Keratinocyte (primary cell): ENCODE measurements around the gene PDZD2. TPM values are rescaled to one million over a fixed set of nuclear protein-coding genes. Genes with fewer than 3 reads are reported as not detected.

Experiments used
- DNase-seq: peaks from one replicate; pipeline ENCODE4 v3.0.0-alpha.2; 2011; ENCODE audit warnings: low read depth, missing footprints, low spot score
- FAIRE-seq: peaks from 2 replicates; lab custom pipeline; 2011; peaks lifted over from hg19 to GRCh38; lab: Jason Lieb, UNC
- H2AFZ ChIP-seq: 2 replicates; pipeline ENCODE4 v1.6.0; 2012; ENCODE audit warnings: low read length, control low read depth, inconsistent platforms; ENCODE audit not compliant: control insufficient read depth
- H3K27ac ChIP-seq: 2 replicates; pipeline ENCODE4 v1.5.1; 2011; ENCODE audit warnings: low read length; ENCODE audit not compliant: control insufficient read depth, insufficient read depth
- H3K27me3 ChIP-seq: 3 replicates; pipeline ENCODE4 v1.6.0; 2011; ENCODE audit warnings: low read length; ENCODE audit not compliant: control insufficient read depth, insufficient read depth; ENCODE audit errors: extremely low read depth
- H3K36me3 ChIP-seq, 2 experiments: 2 replicates in 1 of 2; 3 replicates in 1 of 2; pipeline ENCODE4 v1.5.1; 2011; ENCODE audit warnings: low read length in 2 of 2, mild to moderate bottlenecking in 1 of 2; ENCODE audit not compliant: control insufficient read depth in 2 of 2, insufficient read depth in 2 of 2; ENCODE audit errors: extremely low read depth in 1 of 2
- H3K4me1 ChIP-seq: 3 replicates; pipeline ENCODE4 v1.5.1; 2011; ENCODE audit warnings: low read length; ENCODE audit not compliant: control insufficient read depth, insufficient read depth; ENCODE audit errors: extremely low read depth
- H3K4me2 ChIP-seq: 3 replicates; pipeline ENCODE4 v1.6.0; 2011; ENCODE audit warnings: low read depth, low read length; ENCODE audit not compliant: control insufficient read depth, insufficient read depth; ENCODE audit errors: extremely low read depth
- H3K4me3 ChIP-seq, 3 experiments: fragments of 200-600 bp in 1 of 3; sonication (generic) in 1 of 3; 2 replicates in 2 of 3; 3 replicates in 1 of 3; pipeline ENCODE4 v1.5.1; 2011 to 2016; ENCODE audit warnings: low read length in 3 of 3, mild to moderate bottlenecking in 3 of 3, control low read depth in 2 of 3, inconsistent platforms in 1 of 3, low read depth in 1 of 3, mixed read lengths in 1 of 3, mixed run types in 1 of 3, moderate library complexity in 1 of 3; ENCODE audit not compliant: control insufficient read depth in 2 of 3, insufficient read depth in 2 of 3; ENCODE audit errors: extremely low read depth in 1 of 3
- H3K79me2 ChIP-seq: 2 replicates; pipeline ENCODE4 v1.6.0; 2012; ENCODE audit warnings: low read length; ENCODE audit not compliant: control insufficient read depth, insufficient read depth
- H3K9ac ChIP-seq: 3 replicates; pipeline ENCODE4 v1.6.0; 2011; ENCODE audit warnings: low read length; ENCODE audit not compliant: control insufficient read depth, insufficient read depth; ENCODE audit errors: extremely low read depth
- H3K9me1 ChIP-seq: 3 replicates; pipeline ENCODE4 v1.6.0; 2011; ENCODE audit warnings: low read length; ENCODE audit not compliant: control insufficient read depth, insufficient read depth; ENCODE audit errors: extremely low read depth
- H3K9me3 ChIP-seq: 2 replicates; pipeline ENCODE4 v1.5.1; 2012; ENCODE audit warnings: low read depth, low read length; ENCODE audit not compliant: control insufficient read depth
- H4K20me1 ChIP-seq: 3 replicates; pipeline ENCODE4 v1.6.0; 2011; ENCODE audit warnings: low read length; ENCODE audit not compliant: control insufficient read depth, insufficient read depth; ENCODE audit errors: extremely low read depth
- CTCF ChIP-seq, 3 experiments: IDR thresholded peaks in 1 of 3; conservative IDR thresholded peaks in 1 of 3; optimal IDR thresholded peaks in 1 of 3; 2 replicates in 2 of 3; 3 replicates in 1 of 3; pipeline versions ENCODE3 to v1.5.1; 2011; ENCODE audit warnings: low read length in 3 of 3, mild to moderate bottlenecking in 3 of 3, moderate library complexity in 2 of 3, control low read depth in 1 of 3, inconsistent platforms in 1 of 3; ENCODE audit not compliant: insufficient read depth in 2 of 3; ENCODE audit errors: extremely low read depth in 1 of 3
- EZH2 ChIP-seq: IDR thresholded peaks from one replicate; pipeline ENCODE4 v1.6.1; 2012; ENCODE audit warnings: inconsistent platforms, mild to moderate bottlenecking, low read length, moderate library complexity
- dilution Hi-C: fragments of 300-500 bp; cut with MboI; formaldehyde crosslinking; loops from one replicate; pipeline ENCODE4 v1.7.0; 2020; ENCODE audit warnings: low sequenced_read_pairs; ENCODE audit not compliant: extremely low pct_ligation_motif_present
- polyA plus RNA-seq, 5 experiments: library from polyadenylated mRNA; depleted of rRNA in 3 of 5; stranded (reverse) in 3 of 5; stranded (forward) in 1 of 5; unstranded in 1 of 5; fragments of >200 nt; gene quantifications; 1 replicate in 1 of 5; 2 replicates in 3 of 5; 3 replicates in 1 of 5; pipeline versions ENCODE4 v1.2.1 to v1.2.3, GENCODE V29; 2011 to 2012; ENCODE audit warnings: missing spikeins in 2 of 5, low read depth in 1 of 5, low replicate concordance in 1 of 5

PDZD2 gene
- polyA plus RNA-seq, 1 donor (not counting 4 experiments of a cell fraction or from before 2014, with no cell fraction given), result 7.3 TPM

- dilution Hi-C loops, result no loop called here
- H3K4me1 ChIP-seq, result no peaks in the 10 kb centered on the region
- H3K79me2 ChIP-seq, result no peaks in the 10 kb centered on the region
- no peak overlapping the region for H3K9ac ChIP-seq
- H3K27me3 ChIP-seq, result no peaks in the 10 kb centered on the region
- H3K4me3 ChIP-seq, result no peak overlapping the region
- no peak overlapping the region for H3K4me2 ChIP-seq
- no peaks in the 10 kb centered on the region for H3K9me1 ChIP-seq
- H3K27ac ChIP-seq, result no peak overlapping the region
- DNase-seq (no peak), FAIRE-seq (no peak)
- TF ChIP-seq CTCF (optimal IDR thresholded peaks at IDR 0.05 in 1 of 3, IDR thresholded peaks at IDR 0.05 in 1 of 3, conservative IDR thresholded peaks at IDR 0.05 in 1 of 3; ENCODE audit: extremely low read depth in 1 of 3, insufficient read depth in 2 of 3, low read length in 3 of 3), result no peak
- TF ChIP-seq EZH2, result no peak
- H2AFZ ChIP-seq, result no peak overlapping the region
- no peaks in the 10 kb centered on the region for H4K20me1 ChIP-seq
- H3K9me3 ChIP-seq, result no peaks in the 10 kb centered on the region
- no peaks in the 10 kb centered on the region for H3K36me3 ChIP-seq
Measured at GRCh38 chr5:31753700-31754357, 114.9 kb downstream of the PDZD2 start.

- no peaks in the 10 kb centered on the region for H3K27me3 ChIP-seq
- dilution Hi-C loops, result no loop called here
- H3K4me3 ChIP-seq, result no peak overlapping the region
- H3K79me2 ChIP-seq, result no peaks in the 10 kb centered on the region
- no peaks in the 10 kb centered on the region for H3K9me1 ChIP-seq
- no peak for TF ChIP-seq CTCF (optimal IDR thresholded peaks at IDR 0.05 in 1 of 3, IDR thresholded peaks at IDR 0.05 in 1 of 3, conservative IDR thresholded peaks at IDR 0.05 in 1 of 3; ENCODE audit: extremely low read depth in 1 of 3, insufficient read depth in 2 of 3, low read length in 3 of 3)
- TF ChIP-seq EZH2, result no peak
- H3K27ac ChIP-seq, result no peak overlapping the region
- no peak for DNase-seq
- no peak overlapping the region for H3K4me2 ChIP-seq
- H3K9me3 ChIP-seq, result no peaks in the 10 kb centered on the region
- no peak overlapping the region for H2AFZ ChIP-seq
- FAIRE-seq, result no peak
- H3K4me1 ChIP-seq, result no peaks in the 10 kb centered on the region
- no peaks in the 10 kb centered on the region for H4K20me1 ChIP-seq
- no peak overlapping the region for H3K9ac ChIP-seq
- H3K36me3 ChIP-seq, result no peaks in the 10 kb centered on the region
Measured at GRCh38 chr5:31754358-31754704, 115.4 kb downstream of the PDZD2 start.
